Measurements from ENCODE around the gene CDH18. TPM values are rescaled to one million over a fixed set of nuclear protein-coding genes. Genes with fewer than 3 reads are reported as not detected.

Gene CDH18
- total RNA-seq, 2 donors from 2014 or later, result 1.2 TPM; not detected in 1

DNA sequence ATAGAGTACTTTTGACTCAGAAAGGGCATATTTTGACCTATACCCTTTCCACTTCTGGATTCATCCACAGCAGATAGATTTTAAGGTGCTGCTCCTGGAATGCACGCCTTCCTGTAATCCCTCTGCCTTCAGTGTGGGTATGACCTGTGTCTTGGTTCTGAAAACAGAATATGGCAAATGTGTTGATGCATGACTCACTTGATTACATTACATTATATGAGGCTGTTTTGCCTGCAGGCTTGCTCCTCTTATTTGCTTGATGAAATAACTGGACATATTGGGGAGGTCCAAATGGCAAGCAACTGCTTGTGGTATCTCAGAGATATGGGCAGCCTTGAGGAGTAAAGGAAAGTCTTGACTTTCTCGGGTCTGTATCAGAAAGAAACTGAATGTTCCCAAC is 468.6 kb downstream of the CDH18 start:
- no peak for DNase-seq (ENCODE audit: low spot score)
- H3K4me3 ChIP-seq, result no peak overlapping the region
- no peaks in the 10 kb centered on the region for H3K4me1 ChIP-seq (replicated peaks)
- H3K36me3 ChIP-seq, result no peaks in the 10 kb centered on the region
- intact Hi-C loops (cut with DNase I), result no loop called here
- no peaks in the 10 kb centered on the region for H3K9me3 ChIP-seq
- H3K27ac ChIP-seq, result no peak overlapping the region
- H3K27me3 ChIP-seq (replicated peaks; ENCODE audit: insufficient read depth), result no peaks in the 10 kb centered on the region
- 62% methylated on average over 2 of the region's 2 CpGs for WGBS
- TF ChIP-seq POLR2A (IDR thresholded peaks at IDR 0.05), result no peak
- TF ChIP-seq POLR2AphosphoS5 (IDR thresholded peaks at IDR 0.05), result no peak
- TF ChIP-seq CTCF (IDR thresholded peaks at IDR 0.05), result no peak

- intact Hi-C loops (cut with DNase I), result no loop called here
- WGBS, result 61% methylated on average over 2 of the region's 2 CpGs
- H3K27ac ChIP-seq, result no peak overlapping the region
- no peaks in the 10 kb centered on the region for H3K4me1 ChIP-seq (replicated peaks)
- TF ChIP-seq POLR2AphosphoS5 (IDR thresholded peaks at IDR 0.05), result no peak
- TF ChIP-seq POLR2A (IDR thresholded peaks at IDR 0.05), result no peak
- no peak for TF ChIP-seq CTCF (IDR thresholded peaks at IDR 0.05)
- no peaks in the 10 kb centered on the region for H3K36me3 ChIP-seq
- no peaks in the 10 kb centered on the region for H3K9me3 ChIP-seq
- no peak overlapping the region for H3K4me3 ChIP-seq
- no peaks in the 10 kb centered on the region for H3K27me3 ChIP-seq (replicated peaks; ENCODE audit: insufficient read depth)
- no peak for DNase-seq (ENCODE audit: low spot score)
Measured at GRCh38 chr5:19498852-19499251, 489.1 kb downstream of the CDH18 start.

- intact Hi-C loops (cut with DNase I), result no loop called here
- WGBS, result 52% methylated on average over 3 of the region's 3 CpGs
- H3K4me3 ChIP-seq, result no peak overlapping the region
- no peaks in the 10 kb centered on the region for H3K36me3 ChIP-seq
- H3K27ac ChIP-seq, result no peak overlapping the region
- H3K9me3 ChIP-seq, result no peaks in the 10 kb centered on the region
- TF ChIP-seq POLR2AphosphoS5 (IDR thresholded peaks at IDR 0.05), result peak; percentile 71
- no peak for TF ChIP-seq POLR2A (IDR thresholded peaks at IDR 0.05)
- no peak for DNase-seq (ENCODE audit: low spot score)
- no peaks in the 10 kb centered on the region for H3K4me1 ChIP-seq (replicated peaks)
- H3K27me3 ChIP-seq (replicated peaks; ENCODE audit: insufficient read depth), result no peaks in the 10 kb centered on the region
Measured at GRCh38 chr5:19497229-19497815, 490.7 kb downstream of the CDH18 start.

GRCh38 chr5:19496056-19496455 is 491.9 kb downstream of the CDH18 start:
- H3K4me3 ChIP-seq, result no peak overlapping the region
- TF ChIP-seq CTCF (IDR thresholded peaks at IDR 0.05), result no peak
- no peaks in the 10 kb centered on the region for H3K36me3 ChIP-seq
- no peak for DNase-seq (ENCODE audit: low spot score)
- no peaks in the 10 kb centered on the region for H3K9me3 ChIP-seq
- H3K4me1 ChIP-seq (replicated peaks), result no peaks in the 10 kb centered on the region
- intact Hi-C loops (cut with DNase I), result no loop called here
- H3K27ac ChIP-seq, result no peak overlapping the region
- H3K27me3 ChIP-seq (replicated peaks; ENCODE audit: insufficient read depth), result no peaks in the 10 kb centered on the region
- WGBS, result 87% methylated on average over 2 of the region's 2 CpGs

DNA sequence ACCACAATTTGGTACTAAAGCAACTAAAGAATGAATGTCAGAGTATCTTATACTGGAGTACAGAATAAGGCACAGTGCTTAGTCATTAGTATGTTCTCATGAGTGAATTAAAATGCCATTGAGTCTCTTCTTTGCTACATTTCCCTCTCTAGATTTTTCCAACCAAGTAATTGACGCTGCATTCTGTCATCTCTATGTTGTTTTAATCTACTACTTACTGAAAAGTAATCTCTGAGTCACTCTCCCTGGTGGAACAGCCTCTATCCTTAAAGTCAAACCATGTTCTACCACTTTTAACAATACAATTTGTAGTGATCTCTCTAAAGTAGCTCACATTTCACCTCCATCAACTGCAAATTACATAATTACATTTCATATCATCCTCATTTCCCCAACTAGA is 495.1 kb downstream of the CDH18 start:
- H3K9me3 ChIP-seq, result no peaks in the 10 kb centered on the region
- H3K27ac ChIP-seq, result no peak overlapping the region
- no peaks in the 10 kb centered on the region for H3K36me3 ChIP-seq
- DNase-seq (ENCODE audit: low spot score), result no peak
- intact Hi-C loops (cut with DNase I), result no loop called here
- 94% methylated on average over 1 of the region's 1 CpG for WGBS
- TF ChIP-seq CTCF (IDR thresholded peaks at IDR 0.05), result no peak
- TF ChIP-seq POLR2AphosphoS5 (IDR thresholded peaks at IDR 0.05), result no peak
- TF ChIP-seq POLR2A (IDR thresholded peaks at IDR 0.05), result no peak
- no peaks in the 10 kb centered on the region for H3K4me1 ChIP-seq (replicated peaks)
- no peaks in the 10 kb centered on the region for H3K27me3 ChIP-seq (replicated peaks; ENCODE audit: insufficient read depth)
- no peak overlapping the region for H3K4me3 ChIP-seq
